GM10248 (cell line): ENCODE data around the gene HDC.

Experiments used
- CTCF ChIA-PET: fragments of 300-600 bp; sonication (Branson Sonifier 250); formaldehyde crosslinking; extraction: SDS; loops from one replicate; lab custom pipeline; 2021; ENCODE audit warnings: antibody characterized with exemption; lab: Yijun Ruan, JAX
- POLR2A ChIA-PET: fragments of 350-650 bp; sonication (Branson Sonifier 250); formaldehyde crosslinking; extraction: SDS; loops from one replicate; lab custom pipeline; 2020; ENCODE audit warnings: antibody characterized with exemption; lab: Yijun Ruan, JAX
- DNase-seq: peaks from one replicate; pipeline ENCODE4 v3.0.0; 2012; ENCODE audit errors: extremely low spot score
- CTCF ChIP-seq: IDR thresholded peaks from 2 replicates; pipeline ENCODE4 v1.5.1; 2012; ENCODE audit warnings: mild to moderate bottlenecking, low read depth; ENCODE audit errors: extremely low read depth, missing control alignments, control extremely low read depth

HDC gene, protein sequence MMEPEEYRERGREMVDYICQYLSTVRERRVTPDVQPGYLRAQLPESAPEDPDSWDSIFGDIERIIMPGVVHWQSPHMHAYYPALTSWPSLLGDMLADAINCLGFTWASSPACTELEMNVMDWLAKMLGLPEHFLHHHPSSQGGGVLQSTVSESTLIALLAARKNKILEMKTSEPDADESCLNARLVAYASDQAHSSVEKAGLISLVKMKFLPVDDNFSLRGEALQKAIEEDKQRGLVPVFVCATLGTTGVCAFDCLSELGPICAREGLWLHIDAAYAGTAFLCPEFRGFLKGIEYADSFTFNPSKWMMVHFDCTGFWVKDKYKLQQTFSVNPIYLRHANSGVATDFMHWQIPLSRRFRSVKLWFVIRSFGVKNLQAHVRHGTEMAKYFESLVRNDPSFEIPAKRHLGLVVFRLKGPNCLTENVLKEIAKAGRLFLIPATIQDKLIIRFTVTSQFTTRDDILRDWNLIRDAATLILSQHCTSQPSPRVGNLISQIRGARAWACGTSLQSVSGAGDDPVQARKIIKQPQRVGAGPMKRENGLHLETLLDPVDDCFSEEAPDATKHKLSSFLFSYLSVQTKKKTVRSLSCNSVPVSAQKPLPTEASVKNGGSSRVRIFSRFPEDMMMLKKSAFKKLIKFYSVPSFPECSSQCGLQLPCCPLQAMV

DNA sequence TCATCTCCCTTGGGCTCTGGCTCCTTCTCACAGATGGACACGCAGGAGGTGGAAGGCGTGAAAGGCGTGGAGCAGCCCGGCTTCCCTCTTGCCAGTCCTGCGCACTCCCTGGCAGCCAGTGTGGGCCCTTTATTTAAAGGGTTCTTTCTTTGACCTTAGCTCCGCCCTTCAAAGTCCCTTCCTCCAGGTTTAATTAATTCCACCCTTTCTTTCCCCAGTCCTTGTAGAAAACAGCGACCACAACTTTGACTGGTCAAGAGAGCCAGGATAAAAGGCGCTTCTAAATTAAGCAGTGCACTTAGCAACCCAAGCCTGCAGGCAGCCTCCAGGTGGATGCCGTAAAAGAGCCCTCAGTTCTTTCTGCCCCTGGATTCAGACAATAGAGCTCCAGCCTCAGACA is at the start of gene HDC:
TSS of gene HDC (minus strand) at position 107 of the 400 bp plus-strand sequence. CDS start at position 4, 103 bp downstream.
- no peak for DNase-seq
- ChIA-PET POLR2A (no interaction called here), CTCF (no interaction called here)
- no peak for TF ChIP-seq CTCF

DNA sequence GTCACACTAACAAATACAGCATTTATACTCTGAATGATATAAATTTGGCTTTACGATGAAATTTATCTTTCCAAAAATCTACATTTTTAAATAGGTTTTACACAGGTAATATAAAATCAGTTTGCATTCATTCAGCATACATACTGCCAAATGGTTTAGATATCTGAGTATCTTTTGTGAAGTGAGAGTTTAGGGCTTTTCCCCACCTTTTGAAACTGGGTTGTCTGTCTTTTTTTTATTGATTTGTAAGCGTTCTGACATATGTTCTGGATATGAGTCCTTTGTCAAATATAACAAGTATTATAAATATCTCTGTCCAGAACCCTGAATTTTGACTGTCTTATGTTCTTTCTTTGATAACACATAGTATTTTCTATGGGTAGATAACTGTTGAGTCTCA is 47.1 kb upstream of the HDC start:
- no peak for DNase-seq
- TF ChIP-seq CTCF, result no peak
- POLR2A ChIA-PET, result no interaction called here
- CTCF ChIA-PET, result interaction anchor here (1.1 to 3.9 kb wide), 2 partner anchors 12 to 131 kb away, joined by 4 to 34 read pairs; partner anchors contain the start of gene SLC27A2

DNA sequence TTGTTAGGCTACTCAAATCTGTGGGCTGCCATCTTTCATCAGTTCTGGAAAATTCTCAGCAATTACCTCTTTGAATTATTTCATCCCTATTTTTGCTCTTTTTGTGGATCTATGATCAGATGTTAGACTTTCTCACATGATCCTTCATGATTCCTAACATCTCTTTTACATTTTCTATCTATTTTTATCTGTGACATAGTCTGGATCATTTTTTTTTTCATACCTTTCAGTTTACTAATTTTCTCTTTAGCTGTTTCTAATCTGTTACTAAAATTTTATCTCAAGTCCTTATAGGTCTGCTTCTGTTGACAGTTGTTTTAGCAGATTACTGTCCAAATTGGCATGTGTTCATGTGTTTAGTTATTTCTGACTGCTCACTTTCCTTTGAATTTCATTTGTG is 42.3 kb upstream of the HDC start:
- TF ChIP-seq CTCF, result no peak
- POLR2A ChIA-PET, result no interaction called here
- DNase-seq, result no peak
- CTCF ChIA-PET, result interaction anchor here (0.9 kb wide), 1 partner anchor 16 kb away, joined by 3 read pairs; no protein-coding TSS in a partner anchor

- ChIA-PET POLR2A (no interaction called here), CTCF (interaction anchor here (0.8 to 1.9 kb wide), 3 partner anchors 11 to 1948 kb away, joined by 3 to 15 read pairs (median 4); partner anchors contain the start of gene SLC27A2)
- TF ChIP-seq CTCF, result no peak
- no peak for DNase-seq
Measured at GRCh38 chr15:50304836-50305235, 39.3 kb upstream of the HDC start.

DNA sequence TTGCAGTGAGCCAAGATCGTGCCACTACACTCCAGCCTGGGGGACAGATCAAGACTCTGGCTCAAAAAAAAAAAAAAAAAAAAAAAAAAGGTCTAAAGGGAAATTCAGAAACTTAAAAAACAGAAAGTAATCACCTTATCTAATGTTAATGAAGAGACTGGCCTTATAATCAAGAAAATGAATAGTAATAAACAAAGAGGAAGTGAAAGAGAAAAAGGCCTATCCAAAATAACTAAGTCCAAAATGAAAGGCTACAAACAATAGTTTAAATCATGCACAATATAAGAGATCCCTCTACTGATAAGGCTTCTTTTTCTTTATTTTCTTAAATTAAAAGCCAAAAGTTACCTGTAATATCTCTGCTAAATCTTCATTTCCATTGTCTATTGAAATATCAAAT is 37.1 kb upstream of the HDC start:
- ChIA-PET CTCF (interaction anchor here (1.0 to 1.5 kb wide), 4 partner anchors 13 to 19 kb away, joined by 3 to 11 read pairs (median 4); no protein-coding TSS in a partner anchor), POLR2A (no interaction called here)
- TF ChIP-seq CTCF, result no peak
- peak; percentile 50 for DNase-seq

DNA sequence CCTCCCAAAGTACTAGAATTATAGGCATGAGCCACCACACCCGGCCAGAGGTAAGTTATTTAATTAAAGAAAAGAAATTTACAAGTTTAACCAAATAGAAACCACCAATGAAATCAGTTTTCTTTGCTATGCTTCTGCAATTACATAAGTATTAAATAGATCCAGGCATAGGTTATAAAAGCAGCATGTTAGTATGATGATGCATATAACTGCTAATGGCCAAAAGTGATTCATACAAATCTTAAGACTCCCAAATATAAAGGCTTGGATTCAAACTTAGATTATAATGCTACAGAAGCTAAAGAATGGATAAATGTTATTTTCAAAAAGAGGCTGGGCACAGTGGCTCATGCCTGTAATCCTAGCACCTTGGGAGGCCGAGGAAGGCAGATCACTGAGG is 32.8 kb upstream of the HDC start:
- ChIA-PET POLR2A (no interaction called here), CTCF (interaction anchor here (3.8 kb wide), 2 partner anchors 17 to 19 kb away, joined by 13 to 15 read pairs; no protein-coding TSS in a partner anchor)
- TF ChIP-seq CTCF, result no peak
- no peak for DNase-seq
